Sciatic nerve (tissue), 2 donors: ENCODE results near the gene VEPH1. TPM values are rescaled to one million over a fixed set of nuclear protein-coding genes. Genes with fewer than 3 reads are reported as not detected.
"Not testable (repeated sequence)": the region's sequence is repeated elsewhere in the genome, so short reads cannot be mapped to it uniquely, and the experiment has no call there.

Source experiments
- ATAC-seq: fragments of 200-7000 bp; cut with Tn5 transposase; one replicate; pipeline ENCODE4 v1.9.1; 2020; ENCODE audit warnings: mild to moderate bottlenecking, moderate library complexity
- DNase-seq: peaks from one replicate; pipeline ENCODE4 v3.0.0-alpha.2; 2020; ENCODE audit warnings: low spot score
- intact Hi-C: fragments of 100-400 bp; cut with DNase I; formaldehyde crosslinking; loops from one replicate; pipeline ENCODE4 v1.14.2; 2022
- total RNA-seq: library from RNA; stranded (reverse); fragmentation: NEBNext Ultra II Directional; extraction: Animal tissue kit (Norgen Biotek cat#: 25700); gene quantifications from one replicate; pipeline ENCODE4 v1.2.1, GENCODE V29; 2021
- donor health status: DM: no; HTN: no; CAD: no.
- donor health status: DM: no; HTN: no; CAD: no.

Gene VEPH1
- total RNA-seq, 1 donor from 2014 or later: 1.0 TPM

DNA sequence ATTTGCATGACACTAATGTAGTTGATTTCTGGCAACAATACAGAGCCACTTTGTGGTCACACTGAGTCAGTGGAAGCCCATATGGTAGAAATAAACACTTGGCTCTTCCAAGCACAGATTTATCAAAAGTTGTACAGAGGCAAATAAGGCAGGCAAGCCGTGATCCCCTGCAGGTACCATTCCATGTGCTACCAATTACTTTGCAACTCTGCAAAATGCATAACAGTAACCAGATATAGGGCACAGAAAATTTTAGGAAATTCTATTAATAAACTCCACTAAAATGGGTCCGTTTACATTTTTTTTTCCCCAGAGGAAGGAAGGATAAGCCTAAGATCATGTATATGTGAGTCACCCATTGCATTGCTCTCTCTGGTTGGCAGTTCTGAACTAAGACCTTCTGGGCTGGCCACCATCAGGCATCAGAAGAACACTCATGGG is 169.6 kb downstream of the VEPH1 start:
- ATAC-seq: no peak
- DNase-seq: no peak
- intact Hi-C loops: no loop called here

DNA sequence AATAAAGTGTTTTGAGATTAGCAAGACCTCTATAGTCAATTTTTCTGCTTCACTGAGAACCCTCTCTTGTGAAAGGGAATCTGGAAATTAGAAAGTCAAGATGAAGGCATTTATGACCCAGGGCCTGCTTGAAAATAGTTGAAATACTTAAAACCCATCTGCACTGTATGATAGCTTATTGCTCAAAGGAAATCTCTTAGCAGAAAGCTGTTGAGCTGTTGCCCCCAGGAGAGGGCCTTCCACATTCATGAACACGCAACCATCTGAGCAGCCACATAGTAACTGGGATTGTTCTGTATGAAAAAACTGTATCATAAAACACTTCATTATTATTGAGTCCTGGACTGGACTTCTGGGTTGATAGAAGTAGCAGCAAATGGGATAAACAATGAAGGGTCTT is 173.0 kb downstream of the VEPH1 start:
- intact Hi-C loops: no loop called here
- DNase-seq (no peak), ATAC-seq (peak; percentile 64)

DNA sequence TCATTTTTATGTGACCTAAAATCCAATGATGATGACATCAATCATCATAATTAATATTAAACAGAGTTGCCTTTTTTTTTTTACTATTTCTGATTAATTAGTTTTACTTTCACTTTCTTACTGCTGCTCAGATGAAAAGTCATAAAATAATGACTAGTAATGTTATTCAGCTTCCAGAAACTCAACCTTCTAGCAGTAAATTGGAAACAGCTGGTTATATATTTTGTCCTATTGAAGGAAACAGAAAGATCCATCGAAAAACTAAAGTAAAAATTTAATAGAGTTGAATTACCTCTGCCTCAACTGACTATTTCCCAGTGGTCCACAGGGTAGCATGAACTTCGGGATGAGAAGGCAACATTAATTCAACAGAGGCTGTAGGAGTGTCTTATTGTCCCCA is 173.7 kb downstream of the VEPH1 start:
- ATAC-seq: no peak
- DNase-seq: no peak
- intact Hi-C loops: no loop called here

DNA sequence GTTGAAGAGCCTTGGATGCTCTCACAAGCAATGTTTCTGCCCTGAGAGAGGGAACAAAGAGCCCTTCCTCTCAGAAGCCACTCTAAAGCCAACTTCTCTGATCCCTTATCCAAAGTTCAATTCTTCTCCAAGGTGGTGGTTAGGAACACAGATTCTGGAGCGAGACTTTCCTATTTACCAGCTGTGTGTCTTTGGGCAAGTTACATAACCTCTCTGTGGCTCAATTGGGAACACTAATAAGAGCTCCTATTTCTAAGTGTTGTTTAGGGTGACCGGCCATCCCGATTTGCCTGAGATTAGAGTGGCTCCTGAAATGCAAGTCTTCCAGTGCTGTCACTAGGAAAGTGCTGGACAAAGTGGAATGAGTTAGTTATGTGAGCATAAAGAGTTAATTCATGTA is 175.4 kb downstream of the VEPH1 start:
- DNase-seq (no peak), ATAC-seq (no peak)
- intact Hi-C loops: no loop called here

DNA sequence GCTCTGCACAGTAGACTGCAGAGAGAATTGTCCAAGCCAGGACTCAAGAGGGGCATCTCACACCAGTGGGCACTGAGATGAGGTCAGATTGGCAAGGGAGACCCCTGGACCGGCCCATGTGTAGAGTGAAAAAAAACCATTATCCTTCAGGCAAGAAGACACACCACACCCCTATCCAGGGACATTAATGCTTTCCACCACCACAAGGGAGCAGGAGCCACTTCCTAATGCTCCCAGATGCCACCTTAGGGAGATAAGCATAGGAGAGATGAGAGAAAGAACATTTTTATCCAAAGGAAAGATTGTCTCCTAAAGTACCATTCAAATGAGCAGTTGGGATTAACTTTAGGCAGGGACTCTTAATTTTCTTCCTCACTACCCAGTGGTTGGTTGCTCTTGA is 176.2 kb downstream of the VEPH1 start:
- intact Hi-C loops: no loop called here
- ATAC-seq: no peak
- DNase-seq: no peak

DNA sequence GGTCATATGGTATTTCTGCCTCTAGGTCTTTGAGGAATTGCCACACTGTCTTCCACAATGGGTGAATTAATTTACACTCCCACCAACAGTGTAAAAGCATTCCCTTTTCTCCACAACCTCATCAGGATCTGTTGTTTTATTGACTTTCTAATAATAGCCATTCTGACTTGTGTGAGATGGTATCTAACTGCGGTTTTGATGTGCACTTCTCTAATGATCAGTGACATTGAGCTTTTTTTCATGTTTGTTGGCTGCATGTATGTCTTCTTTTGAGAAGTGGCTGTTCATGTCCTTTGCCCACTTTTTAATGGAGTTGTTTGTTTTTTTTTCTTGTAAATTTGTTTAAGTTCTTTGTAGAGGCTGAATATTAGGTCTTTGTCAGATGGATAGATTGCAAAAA is 178.3 kb downstream of the VEPH1 start:
- intact Hi-C loops, DNase-seq, ATAC-seq: not testable (repeated sequence)

DNA sequence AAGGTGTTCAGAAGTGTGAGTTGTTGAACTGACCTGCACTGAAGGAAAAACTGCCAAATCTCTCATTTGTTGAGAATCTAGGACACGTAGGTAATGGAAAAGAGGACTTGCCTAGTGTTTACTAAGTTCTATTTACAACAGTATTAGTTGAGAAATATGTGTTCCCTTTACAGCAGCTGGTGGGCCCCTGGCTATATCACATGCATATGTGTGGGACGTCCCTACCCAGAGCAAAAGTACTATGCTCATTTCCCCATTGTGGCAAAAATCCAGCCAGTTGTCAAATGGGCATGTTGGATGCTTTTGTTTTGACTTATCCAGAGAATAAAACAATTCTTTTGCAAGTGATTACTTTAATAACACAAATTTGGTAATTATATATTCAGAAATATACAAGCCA is 179.9 kb downstream of the VEPH1 start:
- no peak for ATAC-seq
- intact Hi-C loops: no loop called here

DNA sequence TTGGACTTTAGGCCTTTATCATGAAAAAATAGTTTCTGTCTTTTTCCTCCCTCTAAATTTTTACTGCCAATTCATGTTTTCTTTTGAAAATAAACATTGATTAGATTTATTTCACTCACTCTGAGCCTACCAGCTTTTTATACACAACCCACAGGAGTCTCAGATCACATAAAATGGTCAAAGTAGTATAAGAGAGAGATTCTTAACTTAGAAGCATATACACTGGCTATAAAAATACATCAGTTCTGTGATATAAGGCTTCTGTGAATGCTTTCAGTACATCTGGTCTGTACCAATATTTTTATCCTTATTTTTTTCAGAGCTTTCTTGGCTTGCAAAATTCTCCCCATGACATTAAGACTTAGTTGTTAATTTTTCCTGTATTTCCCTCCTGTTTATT is 183.5 kb downstream of the VEPH1 start:
- DNase-seq (no peak), ATAC-seq (no peak)
- intact Hi-C loops: no loop called here

More for the DNA sequence above, 179.9 kb downstream of the VEPH1 start:
- DNase-seq: no peak

DNA sequence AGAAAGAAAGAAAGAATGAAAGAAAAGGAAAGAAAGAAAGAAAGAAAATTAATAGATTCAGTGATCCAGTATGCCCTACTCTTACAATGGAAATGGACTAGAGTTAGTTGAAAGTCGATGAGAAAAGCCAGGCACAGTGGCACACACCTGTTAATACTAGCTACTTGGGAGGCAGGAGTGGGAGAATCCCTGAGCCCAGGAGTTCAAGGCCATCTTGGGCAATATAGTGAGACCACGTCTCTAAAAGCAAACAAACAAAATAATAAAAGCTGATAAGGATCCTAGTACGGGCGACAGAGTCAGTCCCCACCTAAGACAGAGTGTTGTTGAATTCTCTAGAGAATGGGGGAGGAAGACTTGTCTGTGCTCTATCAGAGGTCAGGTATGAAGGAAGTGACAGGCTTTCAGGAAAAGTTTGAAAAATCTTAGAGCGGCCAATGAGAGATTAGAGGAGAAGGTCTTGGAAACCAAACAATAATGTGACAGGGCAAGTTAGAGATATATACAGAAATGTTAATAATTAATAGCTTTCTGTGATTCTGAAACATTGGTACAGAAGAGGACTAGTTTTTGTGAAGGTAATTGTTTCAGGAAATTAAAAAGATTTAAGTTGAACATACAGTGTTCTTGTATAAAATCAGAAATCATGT is 184.5 kb downstream of the VEPH1 start:
- ATAC-seq: no peak
- DNase-seq: no peak
- intact Hi-C loops: no loop called here

DNA sequence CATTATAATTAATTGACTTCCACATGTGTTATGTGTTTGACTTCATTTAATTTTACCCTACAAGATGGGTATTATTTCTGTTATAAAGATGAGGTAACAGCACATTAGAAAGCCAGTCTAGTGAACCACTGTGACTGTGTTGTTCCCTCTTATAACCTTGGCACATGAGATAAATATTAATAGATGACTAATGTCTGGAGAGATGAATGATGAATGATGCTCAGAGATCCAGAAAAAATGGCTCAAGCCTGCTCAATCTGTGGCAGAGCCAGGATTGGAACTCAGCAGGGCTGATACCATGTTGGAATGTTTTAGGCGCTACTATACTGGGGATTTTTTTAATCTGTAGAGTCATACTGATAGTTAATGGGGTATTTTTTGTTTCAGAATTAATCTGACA is 185.3 kb downstream of the VEPH1 start:
- DNase-seq: no peak
- ATAC-seq: no peak
- intact Hi-C loops: no loop called here

DNA sequence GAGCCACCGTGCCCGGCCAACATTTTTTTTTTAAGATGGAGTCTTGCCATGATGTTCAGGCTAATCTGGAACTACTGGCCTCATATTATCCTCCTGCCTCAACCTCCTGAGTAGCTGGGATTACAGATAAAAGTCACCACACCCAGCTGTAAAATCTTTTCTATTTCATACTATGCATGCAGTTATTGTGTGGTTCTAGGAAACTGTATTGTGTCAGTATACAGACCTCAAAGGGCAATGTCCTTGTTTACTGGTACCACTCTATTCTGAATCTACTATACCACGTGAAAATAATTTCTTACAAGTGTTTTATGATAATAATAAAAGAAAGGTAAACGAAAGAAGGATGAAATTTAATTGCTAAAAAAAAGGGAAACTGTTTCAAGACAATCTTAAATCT is 190.0 kb downstream of the VEPH1 start:
- intact Hi-C loops: no loop called here
- ATAC-seq (no peak), DNase-seq (no peak)

DNA sequence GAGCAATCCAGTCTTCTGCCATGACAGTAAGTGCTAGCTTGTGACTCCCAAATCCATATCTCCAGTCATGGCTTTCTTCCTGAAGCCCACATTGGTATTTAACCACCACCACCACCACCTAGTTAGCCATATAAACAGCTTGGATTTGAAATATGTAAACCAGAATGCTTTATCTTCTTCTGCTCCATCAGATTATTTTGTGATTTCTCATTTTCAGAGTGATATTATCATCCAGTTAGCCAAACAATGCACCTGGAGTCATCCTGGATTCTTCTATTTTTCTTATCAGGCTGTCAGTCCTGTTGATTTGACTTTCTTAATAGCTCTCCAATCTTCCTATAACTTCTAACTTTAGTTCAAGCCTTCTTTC is 190.9 kb downstream of the VEPH1 start:
- intact Hi-C loops: no loop called here
- DNase-seq: no peak
- no peak for ATAC-seq

DNA sequence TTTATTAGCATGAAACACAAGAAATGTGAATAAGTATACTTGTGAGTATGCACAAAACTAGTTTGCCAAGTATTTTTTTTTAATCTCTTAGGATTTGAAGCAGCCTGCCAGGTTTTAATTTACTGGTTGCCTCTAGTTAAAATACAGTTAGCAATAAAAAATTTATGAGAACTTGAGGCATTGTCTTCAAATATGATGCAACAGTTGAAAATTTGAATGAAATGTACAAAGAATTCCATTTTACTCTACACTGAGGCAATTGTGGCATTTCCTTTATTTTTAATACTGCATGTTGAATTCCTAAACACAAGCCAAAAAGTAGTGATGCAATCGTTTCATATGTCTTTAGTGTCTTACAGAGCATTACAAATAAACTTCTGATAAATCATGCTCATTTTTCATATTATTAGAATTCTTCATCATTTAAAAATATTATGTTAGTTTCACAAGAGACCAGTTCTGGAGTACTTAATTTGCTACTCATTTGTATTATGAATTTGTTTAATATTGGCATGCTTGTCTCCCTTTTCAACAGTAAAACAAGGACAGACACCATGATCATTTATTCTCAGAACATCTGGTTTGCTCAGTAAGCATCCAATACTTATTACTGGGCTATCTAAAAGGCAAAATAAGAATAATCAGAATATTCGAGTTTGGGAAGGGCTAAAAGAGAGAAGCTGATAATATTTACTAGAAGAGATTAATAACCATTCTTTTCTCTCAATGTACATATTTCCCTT is 191.4 kb downstream of the VEPH1 start:
- ATAC-seq: peak; percentile 67

DNA sequence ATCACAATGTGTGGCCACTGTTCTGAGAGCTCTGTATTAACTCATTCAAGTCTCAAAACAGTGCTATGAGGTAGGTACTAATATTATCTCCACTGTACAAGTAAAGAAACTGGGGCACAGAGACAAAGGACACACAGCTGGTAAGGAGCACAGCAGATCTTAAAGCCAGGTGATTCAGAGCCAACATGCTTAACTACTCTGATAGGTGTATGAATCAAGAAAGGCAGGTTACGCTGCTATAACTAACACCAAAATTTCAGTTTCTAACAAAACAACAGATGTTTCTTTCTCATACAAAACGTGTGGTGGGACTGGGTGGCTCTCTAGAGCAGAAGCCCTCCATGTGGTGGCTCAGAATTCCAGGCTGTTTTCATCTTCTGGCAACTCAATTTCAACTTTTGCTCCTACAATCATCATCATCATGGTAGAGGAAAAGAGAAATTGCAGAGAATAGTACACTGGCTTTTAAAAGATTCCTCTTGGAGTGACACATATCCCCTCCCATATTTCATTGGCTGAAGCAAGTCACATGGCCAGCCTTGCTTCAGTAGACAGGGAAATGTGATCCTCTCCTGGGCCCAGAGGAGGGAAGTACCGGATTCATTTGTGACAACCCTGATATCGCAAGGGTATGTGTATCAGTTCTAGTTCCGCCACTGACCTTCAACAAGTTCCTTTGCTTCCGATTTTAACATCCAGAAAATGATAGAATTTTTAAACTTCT is 192.7 kb downstream of the VEPH1 start:
- DNase-seq: no peak
- intact Hi-C loops: no loop called here
- no peak for ATAC-seq

More for the DNA sequence above, 191.4 kb downstream of the VEPH1 start:
- intact Hi-C loops: no loop called here
- DNase-seq: no peak

DNA sequence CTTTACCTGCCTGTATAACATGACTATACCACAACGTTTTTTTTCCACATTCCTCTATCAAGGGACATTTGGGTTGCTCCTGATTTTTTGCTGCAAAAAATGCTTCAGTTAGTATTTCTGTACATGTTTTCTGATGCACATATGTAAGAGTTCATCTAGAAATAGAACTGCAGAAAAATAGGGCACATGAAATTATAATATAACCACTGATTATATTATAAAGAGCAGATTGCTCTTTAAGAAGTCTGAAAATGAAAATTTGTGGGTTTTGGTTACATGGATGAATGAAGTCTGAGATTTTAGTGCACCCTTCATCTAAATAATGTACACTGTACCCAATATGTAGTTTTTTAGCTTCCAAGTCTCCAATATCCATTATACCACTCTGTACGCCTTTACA is 196.7 kb downstream of the VEPH1 start:
- intact Hi-C loops: no loop called here
- DNase-seq (no peak), ATAC-seq (no peak)

DNA sequence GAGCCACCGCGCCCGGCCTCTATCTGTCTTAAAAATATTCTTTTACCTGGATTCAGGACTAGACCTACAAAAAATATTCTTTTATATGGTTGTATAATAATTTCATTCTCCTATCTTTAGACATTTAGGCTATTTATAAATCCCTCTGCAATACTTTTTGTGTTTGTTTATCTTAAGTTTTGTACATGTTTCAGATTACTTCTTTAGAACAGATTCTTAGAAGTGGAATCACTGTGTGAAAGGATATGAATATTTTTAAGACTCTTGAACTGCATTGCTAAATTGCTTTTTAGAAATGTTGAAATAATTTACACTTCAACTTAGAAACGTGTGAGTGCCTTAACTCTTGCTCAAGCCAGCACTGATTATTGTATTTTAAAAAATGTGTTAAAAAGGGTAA is 197.8 kb downstream of the VEPH1 start:
- DNase-seq (no peak), ATAC-seq (no peak)
- intact Hi-C loops: no loop called here

DNA sequence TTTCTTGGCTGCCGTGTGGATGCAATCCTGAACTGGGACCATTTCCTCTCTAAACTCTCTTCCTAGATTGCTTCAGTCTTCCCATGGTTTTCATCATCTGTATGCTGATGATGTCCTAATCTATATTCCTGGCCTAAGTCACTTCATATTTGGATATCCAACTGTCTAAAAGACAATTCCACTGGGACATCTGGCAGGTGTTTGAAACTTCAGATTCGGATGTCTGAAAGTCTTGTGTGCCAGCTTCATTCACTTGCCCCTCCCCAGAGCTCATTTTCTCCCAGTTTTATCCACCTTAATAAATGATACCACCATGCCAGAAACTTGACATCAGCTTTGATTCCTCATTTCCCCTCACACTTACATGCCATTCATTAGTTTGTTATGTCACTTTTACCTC is 201.5 kb downstream of the VEPH1 start:
- DNase-seq (no peak), ATAC-seq (no peak)
- intact Hi-C loops: no loop called here

DNA sequence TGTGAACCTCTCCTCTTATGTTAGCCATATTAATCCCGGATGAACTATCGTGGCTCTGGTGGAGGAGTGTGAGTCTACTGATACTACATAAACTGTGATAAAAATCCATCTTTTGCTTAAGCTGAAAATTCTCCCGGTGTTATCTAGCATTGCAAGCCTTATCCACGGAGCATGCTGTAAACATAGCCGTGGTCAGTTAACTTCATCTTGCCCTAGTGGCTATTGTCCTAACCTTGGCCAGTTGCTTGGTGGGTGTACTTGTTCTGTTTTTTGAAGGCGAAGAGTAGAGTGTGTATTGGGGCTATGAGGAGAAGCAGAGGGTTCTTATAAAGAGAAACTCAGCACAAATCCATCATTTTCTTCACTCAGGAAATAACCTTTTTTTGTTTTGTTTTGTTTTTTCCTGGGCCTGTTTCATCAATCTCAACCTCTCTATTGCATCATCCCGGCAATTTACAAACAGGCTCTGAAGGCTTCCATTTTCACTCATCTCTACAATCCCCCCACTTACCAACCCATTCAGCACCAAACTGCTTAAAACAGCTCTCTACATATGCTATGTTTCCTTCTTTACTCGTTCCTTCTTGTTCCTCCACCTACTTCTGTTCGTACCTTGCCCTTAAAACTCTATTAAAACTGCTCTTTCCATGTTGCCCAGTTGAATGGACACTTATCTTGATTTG is 202.1 kb downstream of the VEPH1 start:
- intact Hi-C loops: no loop called here
- DNase-seq (no peak), ATAC-seq (no peak)

DNA sequence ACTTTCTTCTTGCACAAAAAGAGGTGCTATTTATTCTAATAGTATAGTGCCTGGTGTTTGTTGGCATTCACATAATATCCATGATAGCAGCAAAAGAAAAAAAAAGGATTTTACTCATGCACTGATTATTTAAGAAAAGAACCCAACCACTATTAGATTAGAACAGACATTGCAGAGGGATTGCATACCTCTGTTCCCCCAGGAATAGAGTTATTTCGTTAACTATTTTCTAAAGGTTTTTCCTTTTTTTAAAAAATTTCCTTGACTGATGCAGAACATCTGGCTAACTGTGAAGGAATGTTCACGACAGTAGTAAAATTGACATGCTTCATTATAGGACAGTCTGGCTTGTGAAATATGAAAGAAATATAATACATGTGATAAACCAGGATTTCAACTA is 203.1 kb downstream of the VEPH1 start:
- ATAC-seq: no peak
- intact Hi-C loops: no loop called here
- no peak for DNase-seq
